ENCODE data around the gene SLC66A3. TPM values are rescaled to one million over a fixed set of nuclear protein-coding genes. Genes with fewer than 3 reads are reported as not detected.

SLC66A3 gene
- total and polyA plus RNA-seq, 2 experiments from 2014 or later = 34.9 to 46.8 TPM

DNA sequence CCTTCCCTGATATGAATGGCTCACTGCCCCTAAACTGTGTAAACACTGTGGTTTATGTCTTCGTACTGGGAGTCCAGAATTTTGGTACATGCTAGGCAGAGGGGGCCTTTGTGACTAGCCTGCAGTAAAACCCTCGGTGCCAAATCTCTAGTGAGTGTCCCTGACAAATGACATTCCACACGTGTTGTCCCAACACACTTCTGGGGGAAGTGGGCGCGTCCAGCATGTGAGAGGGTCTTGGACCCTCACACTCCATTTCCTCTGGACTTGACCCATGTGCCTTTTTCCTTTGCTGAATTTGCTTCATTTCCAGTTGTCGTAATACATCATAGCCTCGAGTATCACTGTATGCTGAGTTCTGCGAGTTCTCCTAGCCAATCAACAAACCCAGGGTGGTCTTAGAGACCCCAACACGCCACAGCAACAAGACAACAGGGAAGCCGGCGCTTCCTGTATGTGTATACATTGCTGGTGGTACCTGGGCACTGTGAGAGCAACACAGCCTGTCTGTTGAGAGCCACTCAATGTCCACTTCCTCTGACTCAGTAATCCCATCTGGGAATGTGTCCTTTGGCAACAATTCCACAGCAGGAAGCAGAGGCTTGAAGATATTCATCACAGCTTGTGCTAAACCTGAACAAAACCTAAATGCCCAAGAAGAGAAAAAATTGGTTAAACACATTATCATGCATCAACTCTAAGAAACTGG is 26.9 kb upstream of the SLC66A3 start:
- H3K36me3 ChIP-seq (ENCODE audit: low read depth) = no peaks in the 10 kb centered on the region
- H3K4me1 ChIP-seq (ENCODE audit: insufficient read depth) = peaks cover 6% of the 10 kb centered on the region; the same call in 1 of the 2 replicates
- H3K4me2 ChIP-seq (ENCODE audit: unreplicated experiment) = no peak overlapping the region
- H3F3A ChIP-seq (ENCODE audit: insufficient read depth) = no peaks in the 10 kb centered on the region
- H3K79me2 ChIP-seq (ENCODE audit: insufficient read depth) = no peaks in the 10 kb centered on the region
- DNase-seq = peak; percentile 77
- H3K9me2 ChIP-seq (ENCODE audit: insufficient read depth) = no peaks in the 10 kb centered on the region
- 60 to 63% methylated on average over 11 of the region's 11 CpGs for WGBS, 2 experiments (ENCODE audit: low coverage in 1 of 2, low lambda C conversion rate in 2 of 2, missing lambda C conversion rate in 2 of 2)
- no peak overlapping the region for H3K27ac ChIP-seq
- H3K4me3 ChIP-seq = no peak overlapping the region
- in situ Hi-C loops (cut with MboI) = loop anchor here (5.0 kb wide), 1 partner anchor 291 kb away; no protein-coding TSS in a partner anchor
- H3K27me3 ChIP-seq (replicated peaks; ENCODE audit: insufficient read depth) = no peaks in the 10 kb centered on the region
- H3K9ac ChIP-seq = no peak overlapping the region
- H2AFZ ChIP-seq = no peak overlapping the region
- no peaks in the 10 kb centered on the region for H4K20me1 ChIP-seq (ENCODE audit: insufficient read depth)
- no peaks in the 10 kb centered on the region for H3K9me3 ChIP-seq (ENCODE audit: low read depth)
- TF ChIP-seq EZH2phosphoT487 (IDR thresholded peaks at IDR 0.05; ENCODE audit: insufficient read depth, low read depth) = no peak
- no peak for TF ChIP-seq EZH2 (IDR thresholded peaks at IDR 0.05; ENCODE audit: insufficient read depth, poor library complexity, severe bottlenecking)

DNA sequence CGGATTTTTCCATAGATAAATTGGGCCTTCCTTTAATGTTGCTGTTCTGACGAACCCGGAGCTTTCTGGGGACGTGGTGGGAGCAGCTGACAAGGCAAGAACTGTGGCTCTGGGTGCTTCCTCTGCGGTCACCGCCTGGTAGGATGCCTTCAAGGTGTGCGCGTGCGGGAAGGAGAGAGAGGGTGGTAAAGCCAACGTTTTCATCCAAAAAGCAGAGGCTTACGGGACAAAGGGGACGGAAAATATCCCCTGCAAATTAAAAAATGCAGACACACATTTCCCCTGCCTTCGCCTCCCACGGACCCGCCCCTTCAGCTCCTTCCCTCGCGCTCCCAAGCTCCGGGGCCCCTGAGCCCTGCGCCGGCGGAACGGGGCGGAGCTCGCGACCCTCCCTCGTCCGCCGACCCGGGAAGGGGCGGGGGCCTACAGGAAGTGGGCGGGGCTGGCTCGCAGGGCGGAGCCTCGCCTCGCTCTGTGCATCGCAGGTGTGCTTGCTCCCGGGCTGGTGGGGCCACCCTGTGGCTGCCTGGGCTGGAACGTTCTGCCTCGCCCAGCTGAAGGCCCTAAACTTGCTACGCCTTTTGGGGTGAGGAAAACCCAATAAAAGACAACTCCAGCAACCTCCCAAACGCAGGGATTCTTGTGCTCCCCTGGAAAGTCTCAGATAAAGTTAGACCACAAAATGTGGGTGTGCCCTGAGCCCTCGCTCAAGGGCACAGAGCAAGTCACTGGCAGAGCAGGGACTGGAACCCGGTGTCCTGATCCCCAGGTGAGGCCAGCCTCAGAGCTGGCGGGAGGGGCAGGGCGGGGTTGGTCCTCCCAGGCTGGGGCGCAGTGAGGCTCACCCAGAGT is 25.4 kb upstream of the SLC66A3 start:
- TF ChIP-seq EZH2 (IDR thresholded peaks at IDR 0.05; ENCODE audit: insufficient read depth, poor library complexity, severe bottlenecking) = no peak
- Histone ChIP-seq H3K79me2 (ENCODE audit: insufficient read depth) (no peaks in the 10 kb centered on the region), H3K4me1 (ENCODE audit: insufficient read depth) (peaks cover 6% of the 10 kb centered on the region; the same call in 1 of the 2 replicates), H3K27ac (no peak overlapping the region), H3K4me2 (ENCODE audit: unreplicated experiment) (no peak overlapping the region), H3K4me3 (peak overlapping the region; percentile 50; the same call in 1 of the 2 replicates), H3F3A (ENCODE audit: insufficient read depth) (no peaks in the 10 kb centered on the region), H3K9me2 (ENCODE audit: insufficient read depth) (no peaks in the 10 kb centered on the region), H4K20me1 (ENCODE audit: insufficient read depth) (no peaks in the 10 kb centered on the region), H2AFZ (peak overlapping the region; percentile 44), H3K36me3 (ENCODE audit: low read depth) (no peaks in the 10 kb centered on the region), H3K27me3 (replicated peaks; ENCODE audit: insufficient read depth) (no peaks in the 10 kb centered on the region), H3K9me3 (ENCODE audit: low read depth) (no peaks in the 10 kb centered on the region), H3K9ac (no peak overlapping the region)
- in situ Hi-C loops (cut with MboI) = loop anchor here (5.0 to 10.0 kb wide), 3 partner anchors 293 to 455 kb away; no protein-coding TSS in a partner anchor
- 21 to 30% methylated on average over 20 to 43 of the region's 46 CpGs for WGBS, 2 experiments (ENCODE audit: low coverage in 1 of 2, low lambda C conversion rate in 2 of 2, missing lambda C conversion rate in 2 of 2)
- no peak for DNase-seq

DNA sequence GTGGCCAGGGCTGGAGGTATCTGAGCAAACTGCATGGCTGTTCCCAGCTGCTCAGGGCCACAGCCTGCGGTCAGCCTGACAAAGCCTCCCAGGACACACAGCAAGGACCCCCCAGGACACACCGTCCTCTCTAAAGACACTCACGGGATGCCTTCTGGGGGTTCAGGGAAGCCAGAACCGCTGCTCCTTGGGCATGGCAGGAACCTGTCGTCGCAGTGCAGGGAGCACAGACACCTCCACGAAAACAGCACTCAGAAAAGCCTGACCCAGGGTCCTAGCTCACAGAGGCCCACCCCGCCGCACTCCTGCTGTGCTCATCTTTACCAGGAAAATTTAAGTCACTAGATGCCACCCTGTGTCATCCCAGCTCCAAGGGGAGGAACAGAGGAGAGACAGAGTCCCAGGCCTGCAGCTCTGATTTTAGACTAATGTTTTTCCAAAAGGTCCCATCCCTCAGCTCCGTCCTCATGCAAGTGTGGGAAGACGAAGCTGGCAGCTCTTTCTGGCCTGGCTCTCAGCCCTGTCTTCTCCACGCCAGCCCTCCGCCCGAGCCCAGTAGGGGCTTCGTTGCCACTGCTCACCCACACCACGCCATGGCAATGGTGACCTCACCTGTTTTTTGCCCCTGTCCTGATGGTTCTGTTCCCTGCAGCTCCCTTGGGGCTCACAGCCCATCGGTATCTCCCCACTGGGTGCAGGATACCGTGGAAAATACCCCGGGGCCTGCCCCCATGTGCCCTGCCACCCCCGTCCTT is 23.9 kb upstream of the SLC66A3 start:
- Histone ChIP-seq H3K4me3 (no peak overlapping the region), H3K27ac (no peak overlapping the region), H3K4me1 (ENCODE audit: insufficient read depth) (peaks cover 6% of the 10 kb centered on the region; the same call in 1 of the 2 replicates), H3K79me2 (ENCODE audit: insufficient read depth) (no peaks in the 10 kb centered on the region), H3K9ac (no peak overlapping the region), H4K20me1 (ENCODE audit: insufficient read depth) (no peaks in the 10 kb centered on the region), H3K9me3 (ENCODE audit: low read depth) (no peaks in the 10 kb centered on the region), H3K9me2 (ENCODE audit: insufficient read depth) (no peaks in the 10 kb centered on the region), H3K4me2 (ENCODE audit: unreplicated experiment) (no peak overlapping the region), H2AFZ (no peak overlapping the region), H3F3A (ENCODE audit: insufficient read depth) (no peaks in the 10 kb centered on the region), H3K36me3 (ENCODE audit: low read depth) (no peaks in the 10 kb centered on the region), H3K27me3 (replicated peaks; ENCODE audit: insufficient read depth) (no peaks in the 10 kb centered on the region)
- WGBS, 2 experiments (ENCODE audit: low coverage in 1 of 2, low lambda C conversion rate in 2 of 2, missing lambda C conversion rate in 2 of 2) = 80 to 84% methylated on average over 19 to 20 of the region's 20 CpGs
- DNase-seq = no peak
- TF ChIP-seq EZH2phosphoT487 (IDR thresholded peaks at IDR 0.05; ENCODE audit: insufficient read depth, low read depth) (no peak), EZH2 (IDR thresholded peaks at IDR 0.05; ENCODE audit: insufficient read depth, poor library complexity, severe bottlenecking) (no peak)
- in situ Hi-C loops (cut with MboI) = loop anchor here (10.0 kb wide), 2 partner anchors 313 to 453 kb away; no protein-coding TSS in a partner anchor

Measured in GM23248 (cell line).